K562 (cell line): ENCODE measurements around the gene SUCLG1. TPM values are rescaled to one million over a fixed set of nuclear protein-coding genes. Genes with fewer than 3 reads are reported as not detected.
A peak's percentile ranks its signal among the peaks of the same experiment; 100 is the strongest.

Experiments used
- EGR1 ChIP-seq: fragments of 450-650 bp; conservative IDR thresholded peaks from 2 replicates; pipeline ENCODE4 v1.6.1; 2017; ENCODE audit warnings: mild to moderate bottlenecking
- FOSL1 ChIP-seq: fragments of 200-800 bp; sonication (Bioruptor generic); conservative IDR thresholded peaks from 2 replicates; pipeline ENCODE4 v1.6.1; 2016; ENCODE audit warnings: missing genetic modification characterization, missing compliant biosample characterization
- MIER1 ChIP-seq: fragments of 450-650 bp; IDR thresholded peaks from 2 replicates; pipeline ENCODE4 v1.6.1; 2016; ENCODE audit warnings: antibody characterized with exemption, mild to moderate bottlenecking, low read depth
- MTA1 ChIP-seq: fragments of 450-650 bp; IDR thresholded peaks from 2 replicates; pipeline ENCODE4 v1.6.1; 2017; ENCODE audit warnings: borderline replicate concordance
- MTA2 ChIP-seq: fragments of 450-650 bp; IDR thresholded peaks from 2 replicates; pipeline ENCODE4 v1.6.1; 2016; ENCODE audit warnings: low read depth
- MYBL2 ChIP-seq, 2 experiments: fragments of 450-650 bp in 1 of 2; sonication (generic) in 1 of 2; formaldehyde crosslinking in 1 of 2; IDR thresholded peaks; 2 replicates each; pipeline versions ENCODE4 v1.6.1 to v1.8.1; 2017 to 2022; ENCODE audit warnings: borderline replicate concordance in 1 of 2, inconsistent platforms in 1 of 2, low read depth in 1 of 2, mild to moderate bottlenecking in 1 of 2, missing genetic modification reagents in 1 of 2, moderate library complexity in 1 of 2
- NFIX ChIP-seq: fragments of 250-450 bp; sonication (Bioruptor Pico); IDR thresholded peaks from 2 replicates; pipeline ENCODE4 v1.4.0; 2020; ENCODE audit warnings: low read depth, mild to moderate bottlenecking, moderate library complexity
- NR2C1 ChIP-seq, 2 experiments: fragments of 450-650 bp; IDR thresholded peaks; 2 replicates each; pipeline ENCODE4 v1.6.1; 2017; ENCODE audit warnings: mild to moderate bottlenecking in 2 of 2, antibody characterized with exemption in 1 of 2, inconsistent platforms in 1 of 2, missing compliant biosample characterization in 1 of 2, missing genetic modification characterization in 1 of 2
- PCBP1 ChIP-seq: fragments of 200-400 bp; formaldehyde crosslinking; IDR thresholded peaks from 2 replicates; pipeline ENCODE4 v1.6.1; 2018; ENCODE audit warnings: mild to moderate bottlenecking, low read depth, low read length; ENCODE audit not compliant: poor library complexity, severe bottlenecking
- SIRT6 ChIP-seq: IDR thresholded peaks from one replicate; pipeline ENCODE4 v1.6.1; 2012; ENCODE audit warnings: low read depth, mild to moderate bottlenecking, control low read depth, inconsistent platforms, low read length, moderate library complexity
- TRIM24 ChIP-seq, 2 experiments: fragments of 450-650 bp; IDR thresholded peaks; 2 replicates each; pipeline ENCODE4 v1.6.1; 2016
- XRCC4 ChIP-seq: IDR thresholded peaks from one replicate; pipeline ENCODE4 v1.6.1; 2011; ENCODE audit not compliant: insufficient read depth, insufficient read length; ENCODE audit errors: extremely low read depth
- ZNF146 ChIP-seq: IDR thresholded peaks from one replicate; pipeline ENCODE4 v1.6.1; 2018; ENCODE audit warnings: missing compliant biosample characterization; ENCODE audit not compliant: unreplicated experiment
- polyA plus RNA-seq, 8 experiments: library from polyadenylated mRNA; depleted of rRNA in 4 of 8; stranded (reverse) in 5 of 8; unstranded in 3 of 8; fragments of >200 nt; fragmentation: Nextera tagmentation in 2 of 8; fragmentation: Illumina TruSeq in 1 of 8; extraction: Ambion mirVana in 2 of 8; extraction: Trizol in 1 of 8; gene quantifications; 2 replicates each; pipeline versions ENCODE4 v1.2.1 to v1.2.3, GENCODE V29; 2011 to 2014; ENCODE audit warnings: inconsistent platforms in 1 of 8, missing spikeins in 1 of 8
- total RNA-seq, 7 experiments: library from RNA; depleted of rRNA in 6 of 7; stranded (reverse); fragments of >200 nt in 6 of 7; fragmentation: Illumina TruSeq in 2 of 7; extraction: Trizol in 2 of 7; gene quantifications; 2 replicates each; pipeline versions ENCODE4 v1.2.1 to v1.2.3, GENCODE V29; 2011 to 2021; ENCODE audit warnings: low replicate concordance in 1 of 7
- TF ChIP-seq, protein P1 (sequence below): sonication (generic); formaldehyde crosslinking; IDR thresholded peaks from 2 replicates; pipeline ENCODE4 v1.9.0; 2022; ENCODE audit warnings: mild to moderate bottlenecking, missing genetic modification reagents
- TF ChIP-seq, protein P2 (sequence below): fragments of 200-800 bp; sonication (Bioruptor generic); IDR thresholded peaks from 2 replicates; pipeline ENCODE4 v1.6.1; 2017; ENCODE audit warnings: missing genetic modification characterization, missing compliant biosample characterization
- TF ChIP-seq, protein P3 (sequence below): fragments of 450-650 bp; IDR thresholded peaks from 2 replicates; pipeline ENCODE4 v1.7.0; 2016; ENCODE audit warnings: borderline replicate concordance
- TF ChIP-seq, protein P4 (sequence below): fragments of 250-450 bp; sonication (Bioruptor Pico); IDR thresholded peaks from 2 replicates; pipeline ENCODE4 v1.5.0; 2020; ENCODE audit warnings: mild to moderate bottlenecking, borderline replicate concordance
- TF ChIP-seq, protein P5 (sequence below): IDR thresholded peaks from 2 replicates; pipeline ENCODE4 v1.6.1; 2016; ENCODE audit warnings: missing genetic modification characterization, missing compliant biosample characterization

The SUCLG1 gene
- total and polyA plus RNA-seq, 9 of the 15 experiments (the other 6 are each of a cell fraction or from before 2014, with no cell fraction given) = 90.5 to 325 (median 115) TPM

DNA sequence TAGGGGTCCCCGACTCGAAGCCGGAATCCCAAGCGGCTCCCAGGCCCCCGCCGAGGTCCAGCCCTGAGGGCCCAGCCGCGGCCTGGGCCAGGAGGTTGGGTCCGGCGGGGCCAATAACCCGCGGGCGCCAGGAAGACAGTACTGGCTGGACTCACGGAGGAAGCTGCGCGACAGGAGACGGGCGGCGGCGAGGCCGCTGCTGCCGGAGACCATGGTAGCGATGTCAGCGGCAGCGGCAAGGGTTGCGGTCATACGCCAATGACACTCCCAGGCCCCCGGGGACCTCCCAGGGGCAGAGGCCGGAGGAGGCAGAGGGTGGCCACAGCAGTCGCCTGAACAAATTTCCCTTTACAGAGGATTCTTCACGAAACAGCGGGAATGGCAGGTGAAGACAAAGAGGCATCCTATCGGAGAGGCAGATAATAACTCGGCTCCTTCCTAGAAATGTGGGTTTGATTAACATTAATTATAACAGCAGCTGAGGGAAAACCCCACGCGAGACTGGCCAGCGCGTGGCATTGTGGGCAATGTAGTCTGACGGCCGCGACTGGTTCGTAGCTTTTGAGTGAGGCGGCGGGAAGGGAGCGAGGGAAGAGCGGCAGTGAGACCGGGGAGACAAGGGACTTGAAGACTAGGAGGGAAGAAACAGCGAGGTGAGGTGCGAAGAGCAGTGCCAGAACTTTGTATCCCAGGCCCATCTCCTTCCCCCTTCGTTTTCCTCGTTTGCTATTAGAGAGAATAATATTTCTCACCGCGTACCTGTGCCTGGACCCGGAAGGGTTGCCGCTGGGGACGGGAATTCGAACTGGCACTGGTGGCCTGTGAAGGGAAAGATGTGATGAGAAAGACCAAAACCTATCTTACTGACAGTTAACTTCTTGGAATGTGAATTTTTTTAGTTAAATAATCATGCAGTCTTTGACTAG, at the start of gene SUCLG1 (continued):
- peak; percentile 55 for TF ChIP-seq FOSL1
- TF ChIP-seq, protein P1, sequence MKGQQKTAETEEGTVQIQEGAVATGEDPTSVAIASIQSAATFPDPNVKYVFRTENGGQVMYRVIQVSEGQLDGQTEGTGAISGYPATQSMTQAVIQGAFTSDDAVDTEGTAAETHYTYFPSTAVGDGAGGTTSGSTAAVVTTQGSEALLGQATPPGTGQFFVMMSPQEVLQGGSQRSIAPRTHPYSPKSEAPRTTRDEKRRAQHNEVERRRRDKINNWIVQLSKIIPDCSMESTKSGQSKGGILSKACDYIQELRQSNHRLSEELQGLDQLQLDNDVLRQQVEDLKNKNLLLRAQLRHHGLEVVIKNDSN = no peak
- no peak for TF ChIP-seq XRCC4
- no peak for TF ChIP-seq MIER1
- peak; percentile 32 for TF ChIP-seq PCBP1
- no peak for TF ChIP-seq MYBL2 (IDR thresholded peaks at IDR 0.05; ENCODE audit: low read depth)
- TF ChIP-seq MYBL2 (CRISPR knock-in tag; IDR thresholded peaks at IDR 0.05; ENCODE audit: borderline replicate concordance) = no peak
- TF ChIP-seq, protein P2, sequence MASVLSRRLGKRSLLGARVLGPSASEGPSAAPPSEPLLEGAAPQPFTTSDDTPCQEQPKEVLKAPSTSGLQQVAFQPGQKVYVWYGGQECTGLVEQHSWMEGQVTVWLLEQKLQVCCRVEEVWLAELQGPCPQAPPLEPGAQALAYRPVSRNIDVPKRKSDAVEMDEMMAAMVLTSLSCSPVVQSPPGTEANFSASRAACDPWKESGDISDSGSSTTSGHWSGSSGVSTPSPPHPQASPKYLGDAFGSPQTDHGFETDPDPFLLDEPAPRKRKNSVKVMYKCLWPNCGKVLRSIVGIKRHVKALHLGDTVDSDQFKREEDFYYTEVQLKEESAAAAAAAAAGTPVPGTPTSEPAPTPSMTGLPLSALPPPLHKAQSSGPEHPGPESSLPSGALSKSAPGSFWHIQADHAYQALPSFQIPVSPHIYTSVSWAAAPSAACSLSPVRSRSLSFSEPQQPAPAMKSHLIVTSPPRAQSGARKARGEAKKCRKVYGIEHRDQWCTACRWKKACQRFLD (CRISPR knock-in tag) = no peak
- TF ChIP-seq, protein P3, sequence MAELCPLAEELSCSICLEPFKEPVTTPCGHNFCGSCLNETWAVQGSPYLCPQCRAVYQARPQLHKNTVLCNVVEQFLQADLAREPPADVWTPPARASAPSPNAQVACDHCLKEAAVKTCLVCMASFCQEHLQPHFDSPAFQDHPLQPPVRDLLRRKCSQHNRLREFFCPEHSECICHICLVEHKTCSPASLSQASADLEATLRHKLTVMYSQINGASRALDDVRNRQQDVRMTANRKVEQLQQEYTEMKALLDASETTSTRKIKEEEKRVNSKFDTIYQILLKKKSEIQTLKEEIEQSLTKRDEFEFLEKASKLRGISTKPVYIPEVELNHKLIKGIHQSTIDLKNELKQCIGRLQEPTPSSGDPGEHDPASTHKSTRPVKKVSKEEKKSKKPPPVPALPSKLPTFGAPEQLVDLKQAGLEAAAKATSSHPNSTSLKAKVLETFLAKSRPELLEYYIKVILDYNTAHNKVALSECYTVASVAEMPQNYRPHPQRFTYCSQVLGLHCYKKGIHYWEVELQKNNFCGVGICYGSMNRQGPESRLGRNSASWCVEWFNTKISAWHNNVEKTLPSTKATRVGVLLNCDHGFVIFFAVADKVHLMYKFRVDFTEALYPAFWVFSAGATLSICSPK = no peak
- TF ChIP-seq EGR1 = no peak; the same call in 1 of the 2 replicates
- no peak for TF ChIP-seq SIRT6
- TF ChIP-seq NFIX = no peak
- peak; percentile 93 for TF ChIP-seq MTA1
- no peak for TF ChIP-seq MTA2
- TF ChIP-seq ZNF146 = no peak
- TF ChIP-seq, protein P4, sequence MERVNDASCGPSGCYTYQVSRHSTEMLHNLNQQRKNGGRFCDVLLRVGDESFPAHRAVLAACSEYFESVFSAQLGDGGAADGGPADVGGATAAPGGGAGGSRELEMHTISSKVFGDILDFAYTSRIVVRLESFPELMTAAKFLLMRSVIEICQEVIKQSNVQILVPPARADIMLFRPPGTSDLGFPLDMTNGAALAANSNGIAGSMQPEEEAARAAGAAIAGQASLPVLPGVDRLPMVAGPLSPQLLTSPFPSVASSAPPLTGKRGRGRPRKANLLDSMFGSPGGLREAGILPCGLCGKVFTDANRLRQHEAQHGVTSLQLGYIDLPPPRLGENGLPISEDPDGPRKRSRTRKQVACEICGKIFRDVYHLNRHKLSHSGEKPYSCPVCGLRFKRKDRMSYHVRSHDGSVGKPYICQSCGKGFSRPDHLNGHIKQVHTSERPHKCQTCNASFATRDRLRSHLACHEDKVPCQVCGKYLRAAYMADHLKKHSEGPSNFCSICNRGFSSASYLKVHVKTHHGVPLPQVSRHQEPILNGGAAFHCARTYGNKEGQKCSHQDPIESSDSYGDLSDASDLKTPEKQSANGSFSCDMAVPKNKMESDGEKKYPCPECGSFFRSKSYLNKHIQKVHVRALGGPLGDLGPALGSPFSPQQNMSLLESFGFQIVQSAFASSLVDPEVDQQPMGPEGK (CRISPR knock-in tag) = no peak
- TF ChIP-seq TRIM24 (IDR thresholded peaks at IDR 0.05) = no peak
- TF ChIP-seq, protein P5, sequence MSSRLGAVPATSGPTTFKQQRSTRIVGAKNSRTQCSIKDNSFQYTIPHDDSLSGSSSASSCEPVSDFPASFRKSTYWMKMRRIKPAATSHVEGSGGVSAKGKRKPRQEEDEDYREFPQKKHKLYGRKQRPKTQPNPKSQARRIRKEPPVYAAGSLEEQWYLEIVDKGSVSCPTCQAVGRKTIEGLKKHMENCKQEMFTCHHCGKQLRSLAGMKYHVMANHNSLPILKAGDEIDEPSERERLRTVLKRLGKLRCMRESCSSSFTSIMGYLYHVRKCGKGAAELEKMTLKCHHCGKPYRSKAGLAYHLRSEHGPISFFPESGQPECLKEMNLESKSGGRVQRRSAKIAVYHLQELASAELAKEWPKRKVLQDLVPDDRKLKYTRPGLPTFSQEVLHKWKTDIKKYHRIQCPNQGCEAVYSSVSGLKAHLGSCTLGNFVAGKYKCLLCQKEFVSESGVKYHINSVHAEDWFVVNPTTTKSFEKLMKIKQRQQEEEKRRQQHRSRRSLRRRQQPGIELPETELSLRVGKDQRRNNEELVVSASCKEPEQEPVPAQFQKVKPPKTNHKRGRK (tag) = no peak
- TF ChIP-seq NR2C1 (IDR thresholded peaks at IDR 0.05) = peak; percentile 96
- peak; percentile 98 for TF ChIP-seq NR2C1 (tag; IDR thresholded peaks at IDR 0.05)
